SK-N-SH treated with all-trans-retinoic acid at 6 μM for 48 hours (cell line): Measurements from ENCODE around the gene CDK1.

Experiments used
- ATAC-seq: fragments of 200-7000 bp; cut with Tn5 transposase; 3 replicates; pipeline ENCODE4 v1.9.1; 2020; ENCODE audit warnings: mild to moderate bottlenecking, moderate library complexity
- ARNTL ChIP-seq: fragments of 450-650 bp; formaldehyde crosslinking; IDR thresholded peaks from 2 replicates; pipeline ENCODE4 v1.5.0; 2020; ENCODE audit warnings: low read depth, mild to moderate bottlenecking, moderate library complexity, borderline replicate concordance
- BACH2 ChIP-seq: fragments of 250-450 bp; sonication (Bioruptor Pico); IDR thresholded peaks from 2 replicates; pipeline ENCODE4 v1.9.0; 2021; ENCODE audit warnings: mild to moderate bottlenecking, borderline replicate concordance
- CSDC2 ChIP-seq: fragments of 250-450 bp; sonication (Bioruptor Pico); IDR thresholded peaks from 2 replicates; pipeline ENCODE4 v1.5.0; 2020; ENCODE audit warnings: mild to moderate bottlenecking, moderate library complexity
- ESRRG ChIP-seq: fragments of 250-450 bp; sonication (Bioruptor Pico); IDR thresholded peaks from 2 replicates; pipeline ENCODE4 v1.6.1; 2021; ENCODE audit warnings: mild to moderate bottlenecking
- GLIS3 ChIP-seq: fragments of 250-450 bp; sonication (Bioruptor Pico); IDR thresholded peaks from 2 replicates; pipeline ENCODE4 v1.5.0; 2020; ENCODE audit warnings: mild to moderate bottlenecking, moderate library complexity
- ISL1 ChIP-seq: fragments of 250-450 bp; sonication (Bioruptor Pico); IDR thresholded peaks from 2 replicates; pipeline ENCODE4 v2.1.2; 2022; ENCODE audit warnings: mild to moderate bottlenecking, moderate library complexity
- PPARA ChIP-seq: fragments of 250-450 bp; sonication (Bioruptor Pico); IDR thresholded peaks from 2 replicates; pipeline ENCODE4 v1.5.0; 2020; ENCODE audit warnings: mild to moderate bottlenecking, borderline replicate concordance
- RARB ChIP-seq: fragments of 250-450 bp; sonication (Bioruptor Pico); IDR thresholded peaks from 2 replicates; pipeline ENCODE4 v1.8.0; 2021; ENCODE audit warnings: mild to moderate bottlenecking, moderate library complexity
- SNAI2 ChIP-seq: fragments of 250-450 bp; sonication (Bioruptor Pico); IDR thresholded peaks from 2 replicates; pipeline ENCODE4 v1.5.0; 2020; ENCODE audit warnings: mild to moderate bottlenecking, moderate library complexity
- TCF4 ChIP-seq: fragments of 250-450 bp; sonication (Bioruptor Pico); IDR thresholded peaks from 2 replicates; pipeline ENCODE4 v1.8.0; 2021; ENCODE audit warnings: mild to moderate bottlenecking, moderate library complexity, borderline replicate concordance
- TOX ChIP-seq: fragments of 250-450 bp; sonication (Bioruptor Pico); IDR thresholded peaks from 2 replicates; pipeline ENCODE4 v1.8.0; 2021; ENCODE audit warnings: mild to moderate bottlenecking, moderate library complexity, borderline replicate concordance
- ZC3H10 ChIP-seq: fragments of 250-450 bp; sonication (Bioruptor Pico); IDR thresholded peaks from 2 replicates; pipeline ENCODE4 v1.5.1; 2021; ENCODE audit warnings: mild to moderate bottlenecking, moderate library complexity
- ZFP3 ChIP-seq: fragments of 250-450 bp; sonication (Bioruptor Pico); IDR thresholded peaks from 2 replicates; pipeline ENCODE4 v1.5.0; 2020; ENCODE audit warnings: mild to moderate bottlenecking, moderate library complexity
- ZFP30 ChIP-seq: fragments of 450-650 bp; formaldehyde crosslinking; IDR thresholded peaks from 2 replicates; pipeline ENCODE4 v1.5.0; 2022; ENCODE audit warnings: mild to moderate bottlenecking, moderate library complexity
- ZNF565 ChIP-seq: fragments of 450-650 bp; formaldehyde crosslinking; conservative IDR thresholded peaks from 2 replicates; pipeline ENCODE4 v1.5.0; 2020; ENCODE audit warnings: low read depth, mild to moderate bottlenecking, moderate library complexity
- ZNF70 ChIP-seq: fragments of 450-650 bp; formaldehyde crosslinking; IDR thresholded peaks from 2 replicates; pipeline ENCODE4 v1.5.0; 2020; ENCODE audit warnings: mild to moderate bottlenecking, moderate library complexity
- ZNF8 ChIP-seq: fragments of 450-650 bp; formaldehyde crosslinking; IDR thresholded peaks from 2 replicates; pipeline ENCODE4 v1.5.0; 2020; ENCODE audit warnings: mild to moderate bottlenecking, moderate library complexity
- TF ChIP-seq, protein P1 (sequence below): fragments of 250-450 bp; sonication (Bioruptor Pico); IDR thresholded peaks from 2 replicates; pipeline ENCODE4 v1.5.1; 2020; ENCODE audit warnings: low read depth, mild to moderate bottlenecking, moderate library complexity
- TF ChIP-seq, protein P2 (sequence below): fragments of 250-450 bp; sonication (Bioruptor Pico); IDR thresholded peaks from 2 replicates; pipeline ENCODE4 v1.8.0; 2020; ENCODE audit warnings: mild to moderate bottlenecking, moderate library complexity, borderline replicate concordance
- TF ChIP-seq, protein P3 (sequence below): fragments of 250-450 bp; sonication (Bioruptor Pico); IDR thresholded peaks from 2 replicates; pipeline ENCODE4 v1.8.0; 2021; ENCODE audit warnings: low read depth, mild to moderate bottlenecking, moderate library complexity, borderline replicate concordance
- TF ChIP-seq, protein P4 (sequence below): fragments of 250-450 bp; sonication (Bioruptor Pico); IDR thresholded peaks from 2 replicates; pipeline ENCODE4 v1.5.1; 2021; ENCODE audit warnings: mild to moderate bottlenecking, moderate library complexity
- TF ChIP-seq, protein P5 (sequence below): fragments of 250-450 bp; sonication (Bioruptor Pico); IDR thresholded peaks from 2 replicates; pipeline ENCODE4 v1.5.0; 2020; ENCODE audit warnings: mild to moderate bottlenecking, moderate library complexity

Gene CDK1

DNA sequence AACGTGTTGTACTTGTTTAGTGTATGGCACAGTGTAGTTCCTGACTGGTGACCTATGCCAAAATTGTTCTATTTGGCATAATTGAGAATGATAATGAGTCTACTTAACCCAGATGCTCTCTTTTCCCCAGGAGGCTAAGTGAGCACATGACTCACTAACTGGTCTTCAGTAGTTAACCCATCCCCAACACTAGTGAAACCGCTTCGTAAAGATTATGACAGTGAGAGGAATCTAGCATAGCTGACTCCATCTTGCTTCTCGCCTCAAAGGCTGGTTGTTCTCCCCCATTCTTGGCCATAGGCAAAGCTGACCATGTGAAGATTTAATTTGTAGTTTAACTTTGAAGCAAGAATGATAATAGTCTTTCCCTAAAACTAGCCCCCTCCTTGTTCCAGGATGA is 47.2 kb downstream of the CDK1 start:
- ATAC-seq, result no peak
- TF ChIP-seq PPARA (CRISPR knock-in tag) (no peak), ESRRG (CRISPR knock-in tag) (no peak), ISL1 (CRISPR knock-in tag) (no peak), ARNTL (CRISPR knock-in tag) (no peak), ZNF565 (CRISPR knock-in tag) (no peak), ZC3H10 (CRISPR knock-in tag) (no peak), CSDC2 (CRISPR knock-in tag) (no peak), RARB (CRISPR knock-in tag) (no peak), GLIS3 (no peak), SNAI2 (no peak), ZFP3 (CRISPR knock-in tag) (no peak), ZNF70 (no peak), TCF4 (CRISPR knock-in tag) (no peak)
- TF ChIP-seq, protein P1, sequence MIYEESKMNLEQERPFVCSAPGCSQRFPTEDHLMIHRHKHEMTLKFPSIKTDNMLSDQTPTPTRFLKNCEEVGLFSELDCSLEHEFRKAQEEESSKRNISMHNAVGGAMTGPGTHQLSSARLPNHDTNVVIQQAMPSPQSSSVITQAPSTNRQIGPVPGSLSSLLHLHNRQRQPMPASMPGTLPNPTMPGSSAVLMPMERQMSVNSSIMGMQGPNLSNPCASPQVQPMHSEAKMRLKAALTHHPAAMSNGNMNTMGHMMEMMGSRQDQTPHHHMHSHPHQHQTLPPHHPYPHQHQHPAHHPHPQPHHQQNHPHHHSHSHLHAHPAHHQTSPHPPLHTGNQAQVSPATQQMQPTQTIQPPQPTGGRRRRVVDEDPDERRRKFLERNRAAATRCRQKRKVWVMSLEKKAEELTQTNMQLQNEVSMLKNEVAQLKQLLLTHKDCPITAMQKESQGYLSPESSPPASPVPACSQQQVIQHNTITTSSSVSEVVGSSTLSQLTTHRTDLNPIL, result no peak
- TF ChIP-seq, protein P2, sequence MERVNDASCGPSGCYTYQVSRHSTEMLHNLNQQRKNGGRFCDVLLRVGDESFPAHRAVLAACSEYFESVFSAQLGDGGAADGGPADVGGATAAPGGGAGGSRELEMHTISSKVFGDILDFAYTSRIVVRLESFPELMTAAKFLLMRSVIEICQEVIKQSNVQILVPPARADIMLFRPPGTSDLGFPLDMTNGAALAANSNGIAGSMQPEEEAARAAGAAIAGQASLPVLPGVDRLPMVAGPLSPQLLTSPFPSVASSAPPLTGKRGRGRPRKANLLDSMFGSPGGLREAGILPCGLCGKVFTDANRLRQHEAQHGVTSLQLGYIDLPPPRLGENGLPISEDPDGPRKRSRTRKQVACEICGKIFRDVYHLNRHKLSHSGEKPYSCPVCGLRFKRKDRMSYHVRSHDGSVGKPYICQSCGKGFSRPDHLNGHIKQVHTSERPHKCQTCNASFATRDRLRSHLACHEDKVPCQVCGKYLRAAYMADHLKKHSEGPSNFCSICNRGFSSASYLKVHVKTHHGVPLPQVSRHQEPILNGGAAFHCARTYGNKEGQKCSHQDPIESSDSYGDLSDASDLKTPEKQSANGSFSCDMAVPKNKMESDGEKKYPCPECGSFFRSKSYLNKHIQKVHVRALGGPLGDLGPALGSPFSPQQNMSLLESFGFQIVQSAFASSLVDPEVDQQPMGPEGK, result no peak
- TF ChIP-seq, protein P3, sequence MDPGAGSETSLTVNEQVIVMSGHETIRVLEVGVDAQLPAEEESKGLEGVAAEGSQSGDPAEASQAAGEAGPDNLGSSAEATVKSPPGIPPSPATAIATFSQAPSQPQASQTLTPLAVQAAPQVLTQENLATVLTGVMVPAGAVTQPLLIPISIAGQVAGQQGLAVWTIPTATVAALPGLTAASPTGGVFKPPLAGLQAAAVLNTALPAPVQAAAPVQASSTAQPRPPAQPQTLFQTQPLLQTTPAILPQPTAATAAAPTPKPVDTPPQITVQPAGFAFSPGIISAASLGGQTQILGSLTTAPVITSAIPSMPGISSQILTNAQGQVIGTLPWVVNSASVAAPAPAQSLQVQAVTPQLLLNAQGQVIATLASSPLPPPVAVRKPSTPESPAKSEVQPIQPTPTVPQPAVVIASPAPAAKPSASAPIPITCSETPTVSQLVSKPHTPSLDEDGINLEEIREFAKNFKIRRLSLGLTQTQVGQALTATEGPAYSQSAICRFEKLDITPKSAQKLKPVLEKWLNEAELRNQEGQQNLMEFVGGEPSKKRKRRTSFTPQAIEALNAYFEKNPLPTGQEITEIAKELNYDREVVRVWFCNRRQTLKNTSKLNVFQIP (CRISPR knock-in tag), result no peak
- TF ChIP-seq, protein P4, sequence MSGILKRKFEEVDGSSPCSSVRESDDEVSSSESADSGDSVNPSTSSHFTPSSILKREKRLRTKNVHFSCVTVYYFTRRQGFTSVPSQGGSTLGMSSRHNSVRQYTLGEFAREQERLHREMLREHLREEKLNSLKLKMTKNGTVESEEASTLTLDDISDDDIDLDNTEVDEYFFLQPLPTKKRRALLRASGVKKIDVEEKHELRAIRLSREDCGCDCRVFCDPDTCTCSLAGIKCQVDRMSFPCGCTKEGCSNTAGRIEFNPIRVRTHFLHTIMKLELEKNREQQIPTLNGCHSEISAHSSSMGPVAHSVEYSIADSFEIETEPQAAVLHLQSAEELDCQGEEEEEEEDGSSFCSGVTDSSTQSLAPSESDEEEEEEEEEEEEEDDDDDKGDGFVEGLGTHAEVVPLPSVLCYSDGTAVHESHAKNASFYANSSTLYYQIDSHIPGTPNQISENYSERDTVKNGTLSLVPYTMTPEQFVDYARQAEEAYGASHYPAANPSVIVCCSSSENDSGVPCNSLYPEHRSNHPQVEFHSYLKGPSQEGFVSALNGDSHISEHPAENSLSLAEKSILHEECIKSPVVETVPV (CRISPR knock-in tag), result no peak
- TF ChIP-seq, all 23 proteins: peak for 0

DNA sequence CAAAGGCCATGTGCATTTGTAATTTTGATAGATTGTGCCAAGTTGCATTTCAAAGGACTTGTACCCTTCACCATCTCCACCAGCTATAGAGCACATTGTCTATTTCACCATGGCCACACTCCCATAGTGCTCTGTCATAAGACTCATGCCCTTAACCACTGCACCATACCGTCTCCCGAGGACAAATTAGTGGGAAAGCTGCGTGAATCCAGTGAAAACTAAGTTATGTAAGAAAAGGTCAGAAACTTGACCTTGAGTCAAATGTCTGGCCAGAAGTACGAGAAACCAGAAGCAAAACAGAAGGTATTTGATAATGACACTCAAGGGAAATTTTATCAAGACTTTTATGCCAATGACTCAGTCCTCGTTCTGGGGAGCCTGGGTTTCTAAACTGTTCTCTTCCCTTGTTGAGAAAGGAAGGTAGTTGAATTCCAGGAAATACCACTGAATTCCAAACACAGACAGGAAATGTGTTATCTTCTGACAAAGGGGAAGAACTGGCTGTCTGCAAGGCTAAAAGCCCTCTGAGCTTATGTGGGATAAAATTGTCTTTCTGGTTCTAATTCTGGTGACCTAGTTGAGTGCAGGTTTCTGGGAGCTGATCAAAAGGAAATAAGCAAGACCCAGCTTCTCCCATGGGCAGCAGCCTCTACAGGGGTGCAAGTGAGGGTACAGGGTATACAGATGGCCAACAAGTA is 49.7 kb downstream of the CDK1 start:
- peak; percentile 92 for ATAC-seq
- TF ChIP-seq ISL1 (CRISPR knock-in tag) (peak; percentile 74), TCF4 (CRISPR knock-in tag) (0 out of 2 replicates have a peak, but pooled peaks have one; percentile 12), PPARA (CRISPR knock-in tag) (no peak), CSDC2 (CRISPR knock-in tag) (0 out of 2 replicates have a peak, but pooled peaks have one; percentile 32), ZFP3 (CRISPR knock-in tag) (0 out of 2 replicates have a peak, but pooled peaks have one; percentile 58)

DNA sequence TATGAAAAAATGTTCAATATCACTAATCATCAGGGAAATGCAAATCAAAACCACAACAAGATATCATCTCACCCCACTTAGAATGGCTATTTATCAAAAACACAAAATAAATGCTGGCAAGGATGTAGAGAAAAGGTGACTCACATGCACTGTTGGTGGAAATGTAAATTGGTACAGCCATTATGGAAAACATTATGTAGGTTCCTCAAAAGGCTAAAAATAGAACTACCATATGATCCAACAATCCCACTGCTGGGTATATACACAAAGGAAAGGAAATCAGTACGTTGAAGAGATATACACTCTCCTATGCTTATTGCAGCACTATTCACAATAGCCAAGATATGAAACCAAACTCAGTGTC is 50.2 kb downstream of the CDK1 start:
- ATAC-seq, result peak; percentile 72
- TF ChIP-seq GLIS3 (no peak), ZC3H10 (CRISPR knock-in tag) (no peak), ZFP30 (CRISPR knock-in tag) (no peak), TOX (CRISPR knock-in tag) (no peak), BACH2 (CRISPR knock-in tag) (no peak), ZNF8 (CRISPR knock-in tag) (no peak)
- TF ChIP-seq, protein P3 (CRISPR knock-in tag), result no peak
- TF ChIP-seq, protein P4 (CRISPR knock-in tag), result no peak
- TF ChIP-seq, protein P2, result no peak
- TF ChIP-seq, protein P5, sequence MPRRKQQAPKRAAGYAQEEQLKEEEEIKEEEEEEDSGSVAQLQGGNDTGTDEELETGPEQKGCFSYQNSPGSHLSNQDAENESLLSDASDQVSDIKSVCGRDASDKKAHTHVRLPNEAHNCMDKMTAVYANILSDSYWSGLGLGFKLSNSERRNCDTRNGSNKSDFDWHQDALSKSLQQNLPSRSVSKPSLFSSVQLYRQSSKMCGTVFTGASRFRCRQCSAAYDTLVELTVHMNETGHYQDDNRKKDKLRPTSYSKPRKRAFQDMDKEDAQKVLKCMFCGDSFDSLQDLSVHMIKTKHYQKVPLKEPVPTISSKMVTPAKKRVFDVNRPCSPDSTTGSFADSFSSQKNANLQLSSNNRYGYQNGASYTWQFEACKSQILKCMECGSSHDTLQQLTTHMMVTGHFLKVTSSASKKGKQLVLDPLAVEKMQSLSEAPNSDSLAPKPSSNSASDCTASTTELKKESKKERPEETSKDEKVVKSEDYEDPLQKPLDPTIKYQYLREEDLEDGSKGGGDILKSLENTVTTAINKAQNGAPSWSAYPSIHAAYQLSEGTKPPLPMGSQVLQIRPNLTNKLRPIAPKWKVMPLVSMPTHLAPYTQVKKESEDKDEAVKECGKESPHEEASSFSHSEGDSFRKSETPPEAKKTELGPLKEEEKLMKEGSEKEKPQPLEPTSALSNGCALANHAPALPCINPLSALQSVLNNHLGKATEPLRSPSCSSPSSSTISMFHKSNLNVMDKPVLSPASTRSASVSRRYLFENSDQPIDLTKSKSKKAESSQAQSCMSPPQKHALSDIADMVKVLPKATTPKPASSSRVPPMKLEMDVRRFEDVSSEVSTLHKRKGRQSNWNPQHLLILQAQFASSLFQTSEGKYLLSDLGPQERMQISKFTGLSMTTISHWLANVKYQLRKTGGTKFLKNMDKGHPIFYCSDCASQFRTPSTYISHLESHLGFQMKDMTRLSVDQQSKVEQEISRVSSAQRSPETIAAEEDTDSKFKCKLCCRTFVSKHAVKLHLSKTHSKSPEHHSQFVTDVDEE (CRISPR knock-in tag), result no peak
